Osteoblast (primary cell): ENCODE data around the gene EFCAB12. TPM values are rescaled to one million over a fixed set of nuclear protein-coding genes. Genes with fewer than 3 reads are reported as not detected.

ENCODE experiments used
- DNase-seq: peaks from one replicate; pipeline ENCODE4 v3.0.0; 2011; ENCODE audit warnings: low spot score, mixed read lengths; ENCODE audit not compliant: insufficient read length; ENCODE audit errors: missing footprints
- H2AFZ ChIP-seq: 2 replicates; pipeline ENCODE4 v1.6.0; 2011; ENCODE audit warnings: mild to moderate bottlenecking, low read length
- H3K27ac ChIP-seq: 2 replicates; pipeline ENCODE4 v1.5.1; 2011; ENCODE audit warnings: mild to moderate bottlenecking, low read depth, low read length, moderate library complexity
- H3K27me3 ChIP-seq: 2 replicates; pipeline ENCODE4 v1.6.0; 2012; ENCODE audit warnings: mild to moderate bottlenecking, control low read depth, inconsistent platforms, low read length, moderate library complexity; ENCODE audit not compliant: insufficient read depth
- H3K36me3 ChIP-seq: 2 replicates; pipeline ENCODE4 v1.5.1; 2011; ENCODE audit warnings: mild to moderate bottlenecking, low read length, control low read depth, moderate library complexity; ENCODE audit not compliant: insufficient read depth
- H3K4me1 ChIP-seq: 2 replicates; pipeline ENCODE4 v1.5.1; 2011; ENCODE audit warnings: mild to moderate bottlenecking, low read length, control low read depth, moderate library complexity; ENCODE audit not compliant: insufficient read depth
- H3K4me2 ChIP-seq: 2 replicates; pipeline ENCODE4 v1.6.0; 2011; ENCODE audit warnings: mild to moderate bottlenecking, low read length; ENCODE audit not compliant: insufficient read depth
- H3K4me3 ChIP-seq: fragments of 200-600 bp; sonication (generic); 3 replicates; pipeline ENCODE4 v1.5.1; 2012; ENCODE audit warnings: mild to moderate bottlenecking, low read length, inconsistent platforms; ENCODE audit not compliant: insufficient read depth
- H3K79me2 ChIP-seq: 2 replicates; pipeline ENCODE4 v1.6.0; 2012; ENCODE audit warnings: mild to moderate bottlenecking, low read length, control low read depth, inconsistent platforms; ENCODE audit not compliant: insufficient read depth
- H3K9me3 ChIP-seq: 2 replicates; pipeline ENCODE4 v1.5.1; 2011; ENCODE audit warnings: low read depth, low read length, control low read depth
- H4K20me1 ChIP-seq: 2 replicates; pipeline ENCODE4 v1.6.0; 2012; ENCODE audit warnings: mild to moderate bottlenecking, low read length, control low read depth; ENCODE audit not compliant: insufficient read depth
- total RNA-seq: library from RNA; depleted of rRNA; stranded (reverse); fragments of >200 nt; gene quantifications from 2 replicates; pipeline ENCODE4 v1.2.3, GENCODE V29; 2012
- TF ChIP-seq, protein P1 (sequence below): IDR thresholded peaks from 2 replicates; pipeline ENCODE4 v1.5.1; 2011; ENCODE audit warnings: mild to moderate bottlenecking, low read depth, low read length, moderate library complexity; ENCODE audit errors: extremely low read depth

Gene EFCAB12
- total RNA-seq, 1 donor, result under 0.01 TPM

DNA sequence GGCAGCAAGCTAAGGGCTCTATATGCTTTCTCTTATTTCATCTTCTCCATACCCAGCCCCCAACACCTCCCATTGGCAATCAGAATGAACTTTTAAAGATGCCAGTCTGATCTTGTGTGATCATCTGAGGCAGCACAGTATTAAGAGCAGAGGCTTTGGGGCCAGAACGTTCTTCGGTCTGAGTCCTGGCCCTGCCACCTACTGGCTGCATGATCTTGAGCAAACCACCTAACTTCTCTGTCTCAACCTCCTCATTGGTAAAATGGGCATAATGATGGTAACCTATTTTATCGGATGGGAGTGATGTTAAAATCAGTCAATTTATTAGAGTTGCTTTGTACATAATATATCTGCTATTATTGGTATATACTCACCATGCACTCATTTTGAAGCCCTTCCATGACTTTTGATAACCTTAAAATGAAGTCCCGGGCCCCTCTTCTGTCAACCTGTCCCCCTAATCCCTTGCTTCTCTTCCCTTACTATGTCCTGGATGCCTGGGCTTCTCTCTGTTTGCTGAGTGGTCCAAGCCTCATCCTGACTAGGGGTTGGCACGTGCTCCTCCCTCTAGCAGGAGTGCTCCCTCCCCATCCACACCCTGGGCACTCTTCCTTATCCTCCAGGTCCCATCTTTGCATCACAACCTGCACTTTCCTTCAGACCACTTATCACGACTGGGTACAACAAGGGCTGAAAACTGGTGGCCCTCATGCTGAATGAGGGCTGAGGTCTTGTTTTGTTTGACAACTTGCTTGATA, 6.3 kb downstream of the EFCAB12 start:
- H3K4me3 ChIP-seq, result no peak overlapping the region
- H3K9me3 ChIP-seq, result no peaks in the 10 kb centered on the region
- TF ChIP-seq, protein P1, sequence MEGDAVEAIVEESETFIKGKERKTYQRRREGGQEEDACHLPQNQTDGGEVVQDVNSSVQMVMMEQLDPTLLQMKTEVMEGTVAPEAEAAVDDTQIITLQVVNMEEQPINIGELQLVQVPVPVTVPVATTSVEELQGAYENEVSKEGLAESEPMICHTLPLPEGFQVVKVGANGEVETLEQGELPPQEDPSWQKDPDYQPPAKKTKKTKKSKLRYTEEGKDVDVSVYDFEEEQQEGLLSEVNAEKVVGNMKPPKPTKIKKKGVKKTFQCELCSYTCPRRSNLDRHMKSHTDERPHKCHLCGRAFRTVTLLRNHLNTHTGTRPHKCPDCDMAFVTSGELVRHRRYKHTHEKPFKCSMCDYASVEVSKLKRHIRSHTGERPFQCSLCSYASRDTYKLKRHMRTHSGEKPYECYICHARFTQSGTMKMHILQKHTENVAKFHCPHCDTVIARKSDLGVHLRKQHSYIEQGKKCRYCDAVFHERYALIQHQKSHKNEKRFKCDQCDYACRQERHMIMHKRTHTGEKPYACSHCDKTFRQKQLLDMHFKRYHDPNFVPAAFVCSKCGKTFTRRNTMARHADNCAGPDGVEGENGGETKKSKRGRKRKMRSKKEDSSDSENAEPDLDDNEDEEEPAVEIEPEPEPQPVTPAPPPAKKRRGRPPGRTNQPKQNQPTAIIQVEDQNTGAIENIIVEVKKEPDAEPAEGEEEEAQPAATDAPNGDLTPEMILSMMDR, result peak; percentile 34
- no peak overlapping the region for H2AFZ ChIP-seq
- H3K4me1 ChIP-seq, result peaks cover 7% of the 10 kb centered on the region
- no peaks in the 10 kb centered on the region for H3K79me2 ChIP-seq
- no peak overlapping the region for H3K27ac ChIP-seq
- no peaks in the 10 kb centered on the region for H3K36me3 ChIP-seq
- H3K4me2 ChIP-seq, result no peak overlapping the region
- DNase-seq, result no peak
- no peaks in the 10 kb centered on the region for H4K20me1 ChIP-seq
- H3K27me3 ChIP-seq, result no peaks in the 10 kb centered on the region

- no peaks in the 10 kb centered on the region for H3K36me3 ChIP-seq
- H3K4me1 ChIP-seq, result peaks cover 7% of the 10 kb centered on the region
- H2AFZ ChIP-seq, result no peak overlapping the region
- H4K20me1 ChIP-seq, result no peaks in the 10 kb centered on the region
- H3K4me2 ChIP-seq, result no peak overlapping the region
- no peak for DNase-seq
- H3K79me2 ChIP-seq, result no peaks in the 10 kb centered on the region
- H3K9me3 ChIP-seq, result no peaks in the 10 kb centered on the region
- H3K27me3 ChIP-seq, result no peaks in the 10 kb centered on the region
- no peak overlapping the region for H3K4me3 ChIP-seq
- TF ChIP-seq, protein P1, result no peak
- no peak overlapping the region for H3K27ac ChIP-seq
Observed at GRCh38 chr3:129421236-129421883, 7.1 kb downstream of the EFCAB12 start.

GRCh38 chr3:129419476-129419875, 9.0 kb downstream of the EFCAB12 start:
- TF ChIP-seq, protein P1, result no peak
- H3K27ac ChIP-seq, result no peak overlapping the region

More at GRCh38 chr3:129419476-129419875, 9.0 kb downstream of the EFCAB12 start:
- H3K4me1 ChIP-seq, result peaks cover 7% of the 10 kb centered on the region
- H2AFZ ChIP-seq, result no peak overlapping the region
- no peaks in the 10 kb centered on the region for H3K36me3 ChIP-seq
- H4K20me1 ChIP-seq, result no peaks in the 10 kb centered on the region
- H3K9me3 ChIP-seq, result no peaks in the 10 kb centered on the region
- H3K27me3 ChIP-seq, result no peaks in the 10 kb centered on the region
- no peak overlapping the region for H3K4me2 ChIP-seq
- no peak overlapping the region for H3K4me3 ChIP-seq
- H3K79me2 ChIP-seq, result no peaks in the 10 kb centered on the region
- no peak for DNase-seq
